HG03159 (cell line): ENCODE results near the gene PAX5.

Experiments
- ATAC-seq: cut with Tn5 transposase; IDR thresholded peaks from one replicate; pipeline ENCODE4 v1.9.1; 2021; ENCODE audit warnings: mild to moderate bottlenecking, moderate library complexity; ENCODE audit not compliant: unreplicated experiment

PAX5 gene

DNA sequence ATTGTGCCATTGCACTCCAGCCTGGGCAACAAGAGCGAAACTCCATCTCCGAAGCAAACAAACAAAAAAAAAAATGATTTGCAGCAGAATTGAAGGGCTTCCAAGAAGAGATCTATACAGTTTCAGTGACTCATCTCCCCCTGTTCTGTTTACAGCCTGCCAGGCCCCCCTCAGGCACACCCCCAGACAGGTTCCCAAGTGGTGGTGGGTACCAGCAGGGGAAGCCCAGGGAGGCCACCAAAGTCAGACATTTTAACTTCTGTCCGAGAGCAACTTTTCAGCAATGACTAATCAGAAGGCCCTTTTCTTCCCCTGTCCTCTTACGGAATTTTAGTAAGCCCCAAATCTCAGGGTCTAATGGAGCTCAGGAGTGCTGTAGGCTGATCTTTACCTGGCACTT is 98.7 kb downstream of the PAX5 start:
- ATAC-seq: peak; percentile 28

DNA sequence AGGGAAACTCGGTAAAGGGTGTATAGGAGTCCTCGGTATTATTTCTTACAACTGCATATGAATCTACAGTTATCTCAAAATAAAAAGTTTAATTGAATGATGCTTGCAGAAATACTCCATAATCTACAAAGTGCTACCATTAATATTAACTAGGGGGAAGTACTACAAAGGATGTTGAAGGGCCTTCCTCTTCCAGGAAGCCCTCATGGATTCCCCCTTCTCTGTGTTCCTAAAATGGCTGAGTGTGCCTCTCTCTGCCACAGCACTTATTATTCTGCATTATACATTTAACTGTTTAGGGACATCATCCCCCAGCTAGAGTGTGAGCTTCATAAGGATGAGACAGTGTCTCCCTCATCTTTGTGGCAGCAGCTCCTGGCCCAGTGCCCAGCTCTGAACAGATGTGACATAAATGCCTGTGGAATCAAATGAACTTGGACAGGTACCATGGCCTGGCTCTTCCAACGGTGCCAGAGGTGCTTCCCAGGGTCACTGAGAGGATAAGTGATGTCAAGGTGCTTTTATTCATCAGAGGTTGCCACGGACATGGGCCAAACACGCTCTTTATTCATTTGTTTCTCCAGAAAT is 99.5 kb downstream of the PAX5 start:
- no peak for ATAC-seq

DNA sequence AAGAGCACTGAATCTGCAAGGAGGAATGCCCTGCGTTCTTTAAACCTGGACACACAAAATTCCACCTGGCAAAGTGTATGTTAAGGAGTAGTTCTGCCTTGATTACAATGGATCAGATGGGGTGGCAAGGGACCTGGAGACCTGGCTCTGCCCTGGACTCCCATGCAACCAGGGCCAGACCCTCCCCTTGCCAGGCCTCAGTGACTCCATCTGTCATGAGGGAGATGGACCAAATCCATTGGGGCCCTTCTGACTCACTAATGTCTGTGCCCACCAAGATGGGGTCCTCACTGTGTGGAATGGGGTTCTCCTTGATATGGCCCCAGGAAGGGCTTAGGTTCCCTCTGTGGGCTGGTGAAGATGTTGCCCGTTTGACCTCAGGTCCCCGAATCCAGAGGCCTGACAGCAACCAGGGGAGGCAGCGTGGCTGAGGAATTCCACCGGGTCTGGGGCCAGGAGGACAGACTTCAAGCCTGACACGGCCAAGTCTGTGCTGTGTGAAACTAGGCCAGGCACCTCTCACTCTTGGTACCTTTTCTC is 100.3 kb downstream of the PAX5 start:
- no peak for ATAC-seq

DNA sequence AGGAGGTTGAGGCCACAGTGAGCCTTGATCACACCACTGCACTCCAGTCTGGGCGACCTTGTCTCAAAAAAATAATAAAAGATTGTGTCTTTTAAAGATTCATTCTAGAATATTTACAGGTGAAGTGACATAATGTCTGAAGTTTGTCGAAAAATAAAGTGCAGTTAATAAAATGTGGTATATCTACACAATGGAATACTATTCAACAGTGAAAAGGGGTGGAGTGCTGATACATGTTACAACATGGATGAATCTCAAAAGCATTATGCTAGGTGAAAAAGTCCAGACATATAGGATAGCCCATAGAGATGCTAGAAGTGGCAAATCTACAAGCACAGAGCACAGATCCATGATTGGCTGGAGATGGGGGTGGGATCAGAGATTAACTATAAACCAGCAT is 101.9 kb downstream of the PAX5 start:
- ATAC-seq: no peak

DNA sequence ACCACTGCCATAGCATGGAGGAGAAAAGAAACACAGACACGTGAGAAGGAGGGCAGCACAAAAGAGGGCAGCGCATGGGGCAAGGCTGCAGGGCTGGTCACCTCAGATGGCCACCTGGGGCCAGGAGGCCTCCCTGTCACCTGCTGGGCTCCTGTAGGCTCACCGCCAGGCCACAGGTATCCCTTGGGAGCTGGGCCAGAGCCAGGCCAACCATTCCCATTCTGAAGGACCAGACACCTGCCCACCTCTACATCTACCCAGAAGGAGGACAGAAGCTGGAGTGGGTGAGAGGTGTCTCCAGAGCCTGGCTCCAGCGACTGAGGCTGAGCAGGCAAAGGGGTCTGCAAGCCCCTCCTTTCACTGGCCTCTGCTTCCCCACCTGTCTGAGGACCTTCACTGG is 103.1 kb downstream of the PAX5 start:
- ATAC-seq: no peak

DNA sequence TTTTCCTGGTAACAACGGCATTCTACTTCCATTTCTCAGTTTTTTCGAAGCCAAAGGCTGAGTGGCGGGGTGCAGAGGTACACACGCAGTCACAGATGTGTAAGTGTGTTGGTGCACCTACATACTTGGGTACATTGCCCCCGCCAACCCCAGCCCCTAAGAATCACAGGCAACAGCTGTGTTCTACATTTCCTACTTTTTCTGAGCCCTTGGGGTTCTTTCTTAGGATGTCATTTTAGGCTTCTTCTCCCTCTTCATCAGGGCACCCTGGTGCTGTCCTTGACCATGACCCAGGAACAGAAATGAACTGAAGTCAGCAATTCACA is 104.8 kb downstream of the PAX5 start:
- ATAC-seq: no peak

DNA sequence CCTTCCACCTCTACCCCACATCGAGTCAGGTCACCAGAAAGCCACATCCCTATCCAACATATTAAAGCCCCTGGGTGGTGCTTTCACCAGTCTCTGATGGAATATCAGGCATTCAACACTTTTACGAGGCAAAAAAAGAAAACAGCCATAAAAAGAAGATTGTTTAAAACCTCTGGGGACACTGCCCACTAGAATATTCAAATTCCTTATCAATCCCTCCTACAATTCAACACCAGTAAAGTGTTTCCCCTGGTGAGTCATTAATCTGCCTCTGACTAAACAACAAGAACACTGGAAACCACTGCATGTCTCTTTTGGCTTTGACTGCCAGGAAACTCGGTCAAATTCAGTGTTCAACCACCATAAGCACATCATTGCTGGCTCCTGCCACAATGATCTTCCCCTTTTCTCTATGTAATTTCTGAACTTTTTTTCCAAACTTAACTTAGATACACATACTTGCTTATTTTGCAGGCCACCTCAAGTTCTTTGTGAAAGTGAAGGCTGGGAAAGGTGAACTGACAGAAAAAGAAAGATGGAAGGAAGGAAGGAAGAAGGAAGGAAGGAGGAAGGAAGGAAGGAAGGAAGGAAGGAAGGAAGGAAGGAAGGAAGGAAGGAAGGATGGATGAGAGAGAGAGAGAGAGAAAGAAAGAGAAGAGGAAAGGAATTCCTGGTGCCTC is 105.3 kb downstream of the PAX5 start:
- no peak for ATAC-seq

DNA sequence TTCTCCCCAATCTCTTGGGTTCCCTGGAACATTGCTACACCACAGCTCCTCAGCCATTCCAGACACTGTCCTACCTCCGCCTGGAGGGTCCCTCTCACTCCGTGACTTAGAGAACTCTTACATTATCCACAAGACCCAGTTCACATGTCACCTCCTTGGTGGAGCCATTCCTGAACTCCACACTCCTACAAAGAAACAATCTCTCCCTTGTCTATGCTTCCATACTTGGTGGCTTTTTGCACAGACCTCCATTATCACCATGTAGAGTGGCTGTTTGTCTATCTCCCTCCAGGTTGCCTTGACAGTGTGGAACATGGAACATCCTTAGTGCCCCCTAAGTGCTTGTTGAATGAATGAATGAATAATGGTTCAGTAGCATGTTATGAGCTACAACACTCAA is 105.9 kb downstream of the PAX5 start:
- ATAC-seq: no peak

DNA sequence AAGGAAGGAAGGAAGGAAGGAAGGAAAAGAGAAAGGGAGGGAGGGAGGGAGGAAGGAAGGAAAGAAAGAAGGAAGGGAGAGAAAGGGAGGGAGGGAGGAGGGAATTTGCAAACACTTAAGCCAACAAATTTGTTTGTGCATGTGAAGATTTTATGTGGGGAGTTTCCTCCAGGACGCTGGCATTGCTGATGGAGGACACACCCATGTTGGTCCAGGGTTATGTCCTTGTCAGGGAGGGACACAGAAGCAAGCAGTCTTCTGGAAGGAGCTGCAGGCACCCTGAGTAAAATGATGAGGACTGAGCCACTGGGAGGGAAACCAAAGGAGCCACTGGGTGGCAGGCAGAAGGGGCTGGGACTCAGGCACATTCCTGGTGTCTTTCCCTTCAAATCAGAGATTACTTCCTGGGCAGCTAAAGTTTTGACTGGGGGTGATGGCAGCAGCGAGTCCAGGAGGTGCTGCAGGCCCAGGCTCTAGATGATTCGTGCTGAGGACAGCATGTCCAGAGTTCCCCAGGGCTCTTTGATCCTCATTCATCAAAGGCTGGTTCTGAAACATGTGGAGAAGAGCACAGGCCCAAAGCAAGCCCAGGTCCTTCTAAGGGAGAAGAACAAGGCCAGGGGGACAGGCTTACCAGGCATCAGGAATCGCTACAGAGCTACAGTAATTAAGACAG is 109.2 kb downstream of the PAX5 start:
- no peak for ATAC-seq

DNA sequence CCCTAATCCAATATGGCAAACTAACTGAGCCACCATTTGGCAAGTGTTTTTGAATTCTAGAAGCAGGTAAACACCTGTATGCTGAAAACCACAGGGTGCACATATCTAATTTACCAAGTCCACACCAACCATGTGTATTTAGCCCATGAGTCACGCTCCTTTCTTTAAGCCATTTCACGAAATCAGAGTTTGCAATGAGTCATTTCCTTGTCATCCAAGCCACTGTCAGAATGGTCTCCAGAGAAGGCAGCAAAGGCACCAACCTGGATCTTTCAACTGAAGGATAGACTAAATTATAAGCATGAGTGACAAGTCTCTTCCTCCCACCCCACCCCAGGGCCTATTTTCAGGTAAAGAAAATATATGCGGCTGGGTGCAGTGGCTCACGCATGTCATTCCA is 110.0 kb downstream of the PAX5 start:
- no peak for ATAC-seq

DNA sequence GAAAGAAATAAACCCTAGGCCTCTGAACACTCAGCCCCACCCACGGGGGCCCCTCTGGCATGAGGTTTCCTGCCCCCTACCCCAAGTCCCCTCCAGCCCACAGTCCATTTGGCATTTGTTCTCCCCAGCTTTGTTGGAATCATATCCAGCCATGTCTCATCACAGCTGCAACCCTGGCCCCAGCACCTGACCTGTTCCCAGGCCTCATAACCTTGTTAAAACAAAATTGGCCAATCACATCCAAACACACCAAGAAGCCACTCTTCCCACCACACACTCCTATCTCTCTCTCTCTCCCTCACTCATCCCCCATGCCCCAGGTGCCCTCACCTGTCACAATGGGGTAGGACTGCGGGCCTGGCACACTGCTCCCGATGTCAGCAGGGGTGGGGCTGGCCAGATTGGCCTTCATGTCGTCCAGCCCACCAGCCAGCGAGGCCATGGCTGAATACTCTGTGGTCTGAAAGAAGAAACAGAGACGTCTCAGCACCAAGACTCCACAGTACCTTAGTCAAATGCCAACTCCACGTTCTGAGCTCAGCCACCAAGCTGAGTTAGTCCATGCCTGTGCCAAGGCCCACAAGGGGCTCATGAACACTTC is 110.9 kb downstream of the PAX5 start:
- ATAC-seq: no peak

DNA sequence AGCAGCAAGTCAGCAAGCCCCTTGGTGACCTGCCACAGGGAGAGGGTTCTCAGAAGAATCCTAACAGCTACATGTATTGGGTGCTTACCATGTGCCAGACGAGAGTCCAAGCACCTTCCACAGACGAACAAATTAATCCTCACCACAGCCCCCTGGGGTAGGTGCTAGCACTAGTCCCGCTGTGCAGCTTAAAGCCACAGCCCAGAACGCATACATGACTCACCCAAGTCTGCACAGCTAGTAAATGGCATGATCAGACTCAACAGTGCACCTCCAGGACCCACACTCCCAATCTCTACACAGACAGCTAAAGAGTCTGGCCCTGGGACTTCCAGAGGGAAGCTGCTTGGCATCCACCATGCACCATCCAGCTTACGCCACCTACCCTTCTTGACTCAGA is 111.5 kb downstream of the PAX5 start:
- ATAC-seq: no peak

DNA sequence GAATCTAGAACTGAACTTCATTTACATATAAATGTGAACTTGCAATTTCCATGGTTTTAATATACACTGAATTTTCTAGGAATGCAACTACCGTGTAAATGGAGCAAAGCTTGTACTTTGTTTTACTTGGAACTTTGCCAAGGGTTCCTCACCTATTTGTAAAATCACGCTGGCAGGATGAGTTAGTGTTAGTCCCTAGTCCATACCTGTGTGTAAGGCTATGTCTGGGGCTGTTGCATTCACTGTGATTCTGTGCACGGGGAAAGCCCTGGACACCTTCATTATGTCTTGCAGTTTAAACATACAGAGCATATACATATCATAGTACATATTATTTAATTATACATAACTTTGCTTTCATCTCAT is 119.9 kb downstream of the PAX5 start:
- ATAC-seq: no peak

DNA sequence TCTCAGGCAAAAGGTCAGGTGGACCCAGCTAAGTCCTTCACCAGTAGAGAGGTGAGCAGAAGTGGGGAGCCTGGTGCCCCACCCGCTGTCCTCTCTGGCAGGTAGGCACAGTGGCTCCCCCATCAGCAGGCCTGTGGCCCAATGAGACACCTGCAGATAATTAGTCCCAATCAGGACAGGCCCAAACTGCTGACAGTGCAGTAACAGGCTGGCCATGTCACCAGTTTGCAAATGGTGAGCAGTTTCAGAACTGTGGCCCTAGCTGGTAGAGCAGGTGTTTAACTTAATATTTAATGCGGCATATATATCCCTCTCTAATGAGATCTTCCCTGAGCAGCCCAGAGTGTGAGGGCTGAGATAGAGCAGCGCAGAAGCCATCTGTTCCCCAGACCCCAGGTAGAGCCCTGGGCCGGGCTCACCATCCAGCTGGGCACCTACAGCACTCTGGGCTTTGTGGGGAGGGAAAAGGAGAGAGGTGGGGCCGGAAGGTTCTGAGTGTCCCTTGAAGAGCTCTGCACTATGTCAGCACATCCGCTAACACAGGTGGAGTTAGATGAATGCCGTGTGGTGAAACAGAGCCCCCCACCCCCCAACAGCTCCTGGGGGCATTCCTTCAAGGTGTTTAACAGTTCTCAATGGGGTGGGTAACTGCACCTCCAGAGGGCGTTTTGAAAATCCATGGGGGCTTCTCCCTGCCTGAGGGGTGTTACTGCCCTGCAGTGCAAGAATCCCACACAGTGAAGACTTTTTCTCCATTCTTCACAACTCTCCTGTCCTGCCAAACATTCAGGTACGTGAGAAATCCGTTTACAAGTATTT is 120.5 kb downstream of the PAX5 start:
- ATAC-seq: no peak

DNA sequence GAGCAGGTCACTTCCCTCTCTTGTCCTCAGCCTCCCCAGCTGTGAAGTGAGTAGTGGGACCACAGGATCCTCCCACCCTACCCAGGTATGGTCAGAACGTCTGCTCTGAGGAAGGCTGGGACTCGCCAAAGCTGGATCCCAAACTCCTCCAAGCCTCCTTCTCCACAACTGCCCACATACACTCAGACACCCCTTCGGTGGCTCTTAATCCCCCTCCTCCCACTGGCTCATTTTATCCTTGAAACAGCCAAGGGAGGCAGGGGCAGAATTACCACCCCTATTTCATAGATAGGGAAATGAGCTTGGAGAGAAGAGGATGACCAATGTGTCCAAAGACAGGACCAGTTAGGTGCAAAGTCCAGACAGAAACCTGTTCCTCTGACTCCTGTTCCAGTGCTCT is 121.4 kb downstream of the PAX5 start:
- ATAC-seq: no peak

DNA sequence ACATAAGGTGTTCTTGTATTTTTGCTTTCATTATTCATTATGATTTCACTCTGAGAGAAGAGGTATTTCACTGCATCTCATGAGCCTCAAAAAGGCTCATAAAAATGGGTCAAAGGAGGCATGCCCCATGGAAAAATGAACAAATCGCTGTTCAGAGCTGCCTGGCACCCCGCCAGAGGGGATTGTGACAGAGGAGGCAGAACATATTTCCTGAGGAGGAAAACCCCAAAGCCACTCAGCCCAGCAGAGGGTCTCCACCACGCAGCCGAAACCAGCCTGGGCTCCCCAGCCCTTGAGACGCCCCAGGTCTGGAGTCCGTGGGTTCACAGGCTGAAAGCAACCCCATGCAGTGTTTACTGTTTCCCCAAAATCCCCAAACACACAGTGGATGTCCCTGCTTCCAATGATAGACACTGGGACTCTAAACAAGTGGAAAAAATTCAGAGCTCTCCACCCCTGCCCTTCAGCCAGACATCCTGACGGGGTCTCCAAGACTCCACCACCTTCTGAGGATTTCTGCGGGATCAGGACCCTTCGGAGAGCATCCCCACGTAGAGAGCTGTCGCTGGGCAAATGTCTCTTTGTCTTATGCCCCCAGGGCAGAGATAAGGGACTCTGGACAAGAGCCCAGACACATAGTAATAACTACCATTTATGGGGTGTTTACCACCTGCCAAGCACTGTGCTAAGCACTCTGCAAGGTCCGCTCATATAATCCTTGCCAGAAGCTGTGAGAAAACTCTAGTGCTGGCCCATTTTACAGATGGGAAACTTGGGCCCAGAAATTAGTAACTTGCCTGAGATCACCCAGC is 122.3 kb downstream of the PAX5 start:
- ATAC-seq: no peak

DNA sequence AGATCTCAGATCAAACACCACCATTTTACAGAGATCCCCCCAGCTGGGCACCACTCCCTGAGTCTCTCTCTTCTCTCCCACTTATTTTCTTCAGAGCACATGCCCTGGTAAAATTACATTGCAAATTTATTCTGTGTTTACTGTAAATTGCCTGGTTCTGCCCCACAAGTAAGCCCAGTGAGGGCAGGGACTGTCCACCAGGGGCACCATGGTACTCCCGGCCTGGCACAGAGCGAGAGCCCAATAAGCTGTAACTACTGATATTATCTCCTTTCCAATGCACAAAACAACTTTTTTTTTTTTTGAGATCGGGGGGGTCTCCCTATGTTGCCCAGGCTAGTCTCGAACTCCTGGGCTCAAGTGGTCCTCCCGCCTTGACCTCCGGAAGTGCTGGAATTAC is 123.0 kb downstream of the PAX5 start:
- ATAC-seq: no peak

DNA sequence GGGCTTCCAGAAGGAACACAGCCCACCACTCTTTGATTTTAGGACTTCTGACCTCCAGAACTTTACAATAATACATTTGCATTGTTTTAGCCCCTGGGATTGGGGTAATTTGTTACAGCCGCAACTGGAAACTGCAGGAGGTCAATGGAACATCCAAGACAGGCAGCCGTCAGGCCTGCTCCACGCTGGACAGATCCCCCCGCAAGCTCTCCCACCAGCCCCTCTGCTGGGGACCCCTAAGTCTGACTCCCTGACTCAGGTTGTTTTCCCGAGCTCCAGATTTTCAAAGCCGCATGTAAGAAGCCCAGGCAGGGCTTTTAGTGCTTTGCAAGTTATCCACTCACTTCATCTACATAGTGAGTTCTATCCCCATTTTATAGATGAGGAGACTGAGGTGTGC is 127.6 kb downstream of the PAX5 start:
- ATAC-seq: no peak

DNA sequence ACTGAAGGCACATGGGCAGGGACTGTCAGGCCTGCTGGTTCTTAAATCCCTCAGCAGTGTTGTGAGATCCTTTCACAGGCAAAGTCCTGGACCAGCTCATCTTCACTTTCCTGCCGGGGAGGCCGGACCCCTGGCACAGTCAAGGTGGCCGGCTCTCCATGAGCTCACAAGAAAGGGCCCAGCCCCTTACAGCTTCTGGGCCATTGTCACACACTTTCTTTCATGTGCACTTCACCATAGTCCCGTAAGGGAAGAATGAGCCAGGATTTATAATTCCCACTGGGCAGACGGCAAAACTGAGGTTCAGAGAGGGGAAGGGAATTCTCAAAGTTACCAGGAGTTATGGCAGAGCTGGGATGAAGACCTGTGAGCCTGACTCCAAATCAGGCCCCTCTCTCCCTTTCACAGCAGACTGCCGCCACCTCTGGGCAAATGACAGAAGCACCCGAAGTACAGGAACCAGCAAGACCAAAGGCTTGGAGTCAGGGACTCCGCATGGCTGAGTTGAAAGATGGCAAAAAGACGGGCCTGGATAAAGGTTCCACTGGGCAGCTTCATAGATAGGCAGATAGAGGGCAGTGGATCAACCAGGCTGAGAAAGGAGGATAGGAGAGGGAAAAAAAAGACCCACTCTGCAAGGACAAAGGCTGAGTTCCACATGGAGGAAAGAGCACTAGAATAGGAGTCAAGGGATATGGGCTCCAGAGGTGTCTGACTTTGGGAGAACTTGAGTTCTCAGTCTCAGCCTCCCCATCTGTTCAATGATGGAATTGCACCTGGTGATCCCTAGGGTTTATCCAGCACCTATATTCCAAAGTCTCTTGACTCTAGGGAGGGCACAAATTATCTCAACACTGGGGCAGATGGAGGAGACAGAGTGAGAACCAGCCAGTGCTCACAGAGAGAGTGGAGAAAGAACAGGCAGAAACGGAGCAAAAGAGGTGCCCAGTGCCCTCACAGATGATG is 128.7 kb downstream of the PAX5 start:
- no peak for ATAC-seq
